ENCODE results near the gene PGC.
A peak's percentile ranks its signal among the peaks of the same experiment; 100 is the strongest.

Gene PGC

DNA sequence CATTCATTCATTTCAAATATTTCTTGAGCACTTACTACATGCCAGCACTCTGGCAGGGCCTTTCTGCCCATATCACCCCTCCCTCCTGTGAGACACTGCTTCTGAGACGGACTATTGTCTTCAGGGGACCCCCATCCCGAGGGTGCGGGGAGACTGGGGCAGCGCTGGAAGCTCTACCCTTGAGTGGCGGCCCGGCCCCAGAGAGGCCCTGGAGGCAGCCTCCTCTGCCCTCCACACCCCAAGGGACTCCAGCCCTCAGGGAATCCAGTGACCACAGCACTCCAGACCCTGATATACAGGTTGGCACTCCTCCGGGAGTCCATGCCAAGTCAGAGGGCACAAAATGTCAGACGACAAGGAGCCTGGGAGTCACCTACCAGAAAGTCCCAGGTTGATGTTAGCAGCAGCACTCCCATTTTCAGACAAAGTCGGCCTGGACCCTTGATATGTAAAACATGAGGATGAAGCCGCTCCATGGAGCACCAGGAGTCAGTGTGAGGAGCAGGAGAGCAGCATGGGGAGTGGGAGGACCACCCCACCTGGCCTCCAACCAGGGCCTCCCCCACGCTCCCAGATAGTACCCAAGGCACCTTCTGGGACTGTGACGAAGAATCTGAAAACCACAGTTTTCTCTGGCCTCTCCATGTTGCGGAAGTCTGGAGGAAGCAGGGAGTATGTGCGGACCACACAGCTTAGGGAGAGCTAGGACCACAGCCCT is 32.5 kb downstream of the PGC start:
- Histone ChIP-seq H3K27me3 (ENCODE audit: control insufficient read depth in 1 of 2, insufficient read depth in 2 of 2, low read length in 2 of 2) (no peaks in the 10 kb centered on the region), H3K27ac (ENCODE audit: low read depth, low read length) (no peak overlapping the region), H3K36me3 (ENCODE audit: insufficient read depth, low read length) (no peaks in the 10 kb centered on the region), H3K4me3 (ENCODE audit: low read depth in 1 of 2, low read length in 2 of 2) (no peak overlapping the region), H3K4me1 (ENCODE audit: insufficient read depth, low read length) (peaks cover 69% of the 10 kb centered on the region), H3K9ac (ENCODE audit: low read length) (no peak overlapping the region), H3K9me3 (ENCODE audit: low read length) (no peaks in the 10 kb centered on the region)

GRCh38 chr6:41713650-41714291 is 33.4 kb downstream of the PGC start:
- H3K9ac ChIP-seq (ENCODE audit: low read length) = no peak overlapping the region

GRCh38 chr6:41713159-41713649 is 34.0 kb downstream of the PGC start:
- Histone ChIP-seq H3K4me3 (ENCODE audit: low read depth in 1 of 2, low read length in 2 of 2) (no peak overlapping the region), H3K27ac (ENCODE audit: low read depth, low read length) (peak overlapping the region; percentile 38), H3K9me3 (ENCODE audit: low read length) (no peaks in the 10 kb centered on the region), H3K27me3 (ENCODE audit: control insufficient read depth in 1 of 2, insufficient read depth in 2 of 2, low read length in 2 of 2) (no peaks in the 10 kb centered on the region), H3K4me1 (ENCODE audit: insufficient read depth, low read length) (peaks cover 75% of the 10 kb centered on the region), H3K36me3 (ENCODE audit: insufficient read depth, low read length) (no peaks in the 10 kb centered on the region), H3K9ac (ENCODE audit: low read length) (no peak overlapping the region)

More at GRCh38 chr6:41713650-41714291, 33.4 kb downstream of the PGC start:
- H3K27ac ChIP-seq (ENCODE audit: low read depth, low read length) = no peak overlapping the region
- H3K27me3 ChIP-seq (ENCODE audit: control insufficient read depth in 1 of 2, insufficient read depth in 2 of 2, low read length in 2 of 2) = no peaks in the 10 kb centered on the region
- no peak overlapping the region for H3K4me3 ChIP-seq (ENCODE audit: low read depth in 1 of 2, low read length in 2 of 2)
- H3K9me3 ChIP-seq (ENCODE audit: low read length) = no peaks in the 10 kb centered on the region
- H3K36me3 ChIP-seq (ENCODE audit: insufficient read depth, low read length) = no peaks in the 10 kb centered on the region
- peaks cover 70% of the 10 kb centered on the region for H3K4me1 ChIP-seq (ENCODE audit: insufficient read depth, low read length)

GRCh38 chr6:41712651-41713103 is 34.5 kb downstream of the PGC start:
- H3K27me3 ChIP-seq (ENCODE audit: control insufficient read depth in 1 of 2, insufficient read depth in 2 of 2, low read length in 2 of 2) = no peaks in the 10 kb centered on the region
- H3K4me3 ChIP-seq (ENCODE audit: low read depth in 1 of 2, low read length in 2 of 2) = no peak overlapping the region
- H3K4me1 ChIP-seq (ENCODE audit: insufficient read depth, low read length) = peaks cover 77% of the 10 kb centered on the region
- H3K27ac ChIP-seq (ENCODE audit: low read depth, low read length) = peak overlapping the region; percentile 38
- H3K9me3 ChIP-seq (ENCODE audit: low read length) = no peaks in the 10 kb centered on the region
- H3K9ac ChIP-seq (ENCODE audit: low read length) = no peak overlapping the region
- H3K36me3 ChIP-seq (ENCODE audit: insufficient read depth, low read length) = no peaks in the 10 kb centered on the region

DNA sequence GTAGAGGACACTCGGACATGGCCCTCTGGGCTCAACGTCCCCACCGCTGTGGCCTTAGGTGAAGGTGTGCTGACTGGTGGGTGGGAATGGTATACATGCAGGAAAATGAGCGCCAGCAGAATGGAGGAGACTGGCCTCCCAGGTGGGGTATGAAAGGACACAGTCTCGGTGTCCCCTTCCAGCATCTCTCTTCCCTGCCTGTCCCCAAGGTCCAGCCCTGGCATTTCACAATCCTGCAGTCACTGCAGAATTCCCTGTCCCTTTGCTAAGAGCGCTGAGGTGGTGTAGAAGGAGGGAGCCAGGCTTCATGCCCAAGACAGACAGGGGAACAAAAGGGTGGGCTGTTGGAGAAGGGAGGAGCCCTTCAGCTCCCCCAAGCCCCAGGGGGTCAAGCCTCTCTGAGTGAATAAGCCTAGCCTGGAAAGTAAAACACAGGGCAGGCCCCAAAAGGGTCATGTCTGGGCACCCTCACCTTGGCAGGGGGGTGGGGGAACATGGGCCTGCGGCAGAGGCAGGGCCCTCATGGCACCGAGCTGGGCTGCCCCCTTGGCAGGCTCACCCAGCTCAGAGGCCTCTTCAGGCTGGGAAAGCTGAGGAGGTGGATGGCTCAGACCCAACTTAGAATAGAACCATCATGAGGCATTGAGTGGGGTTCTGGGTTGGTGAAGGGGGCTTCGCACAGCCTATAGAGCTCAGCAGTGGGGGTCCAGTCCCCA is 35.7 kb downstream of the PGC start:
- H3K27me3 ChIP-seq (ENCODE audit: control insufficient read depth in 1 of 2, insufficient read depth in 2 of 2, low read length in 2 of 2) = no peaks in the 10 kb centered on the region
- H3K9me3 ChIP-seq (ENCODE audit: low read length) = no peaks in the 10 kb centered on the region
- peak overlapping the region; percentile 38 for H3K27ac ChIP-seq (ENCODE audit: low read depth, low read length)
- H3K36me3 ChIP-seq (ENCODE audit: insufficient read depth, low read length) = no peaks in the 10 kb centered on the region
- H3K4me1 ChIP-seq (ENCODE audit: insufficient read depth, low read length) = peaks cover 76% of the 10 kb centered on the region
- H3K9ac ChIP-seq (ENCODE audit: low read length) = peak overlapping the region; percentile 17
- H3K4me3 ChIP-seq (ENCODE audit: low read depth in 1 of 2, low read length in 2 of 2) = no peak overlapping the region

DNA sequence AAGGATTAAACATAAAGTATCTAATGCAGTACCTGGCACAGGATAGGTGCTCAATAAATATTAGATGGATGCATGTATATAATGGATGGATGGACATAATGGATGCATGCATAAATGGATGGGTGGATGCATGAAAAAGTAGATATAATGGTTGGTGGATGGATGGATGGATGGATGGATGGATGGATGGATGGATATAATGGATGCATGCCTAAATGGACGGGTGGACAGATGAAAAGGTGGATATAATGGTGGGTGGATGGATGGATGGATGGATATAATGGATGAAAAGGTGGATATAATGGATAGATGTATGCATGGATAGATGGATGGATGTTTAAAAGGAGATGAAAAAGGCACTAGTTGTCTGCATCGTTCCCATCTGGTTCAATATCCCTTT is 37.8 kb downstream of the PGC start:
- Histone ChIP-seq H3K4me1 (ENCODE audit: insufficient read depth, low read length) (peaks cover 85% of the 10 kb centered on the region), H3K36me3 (ENCODE audit: insufficient read depth, low read length) (no peaks in the 10 kb centered on the region), H3K27ac (ENCODE audit: low read depth, low read length) (no peak overlapping the region), H3K4me3 (ENCODE audit: low read depth in 1 of 2, low read length in 2 of 2) (no peak overlapping the region), H3K27me3 (ENCODE audit: control insufficient read depth in 1 of 2, insufficient read depth in 2 of 2, low read length in 2 of 2) (no peaks in the 10 kb centered on the region), H3K9me3 (ENCODE audit: low read length) (no peaks in the 10 kb centered on the region), H3K9ac (ENCODE audit: low read length) (no peak overlapping the region)

DNA sequence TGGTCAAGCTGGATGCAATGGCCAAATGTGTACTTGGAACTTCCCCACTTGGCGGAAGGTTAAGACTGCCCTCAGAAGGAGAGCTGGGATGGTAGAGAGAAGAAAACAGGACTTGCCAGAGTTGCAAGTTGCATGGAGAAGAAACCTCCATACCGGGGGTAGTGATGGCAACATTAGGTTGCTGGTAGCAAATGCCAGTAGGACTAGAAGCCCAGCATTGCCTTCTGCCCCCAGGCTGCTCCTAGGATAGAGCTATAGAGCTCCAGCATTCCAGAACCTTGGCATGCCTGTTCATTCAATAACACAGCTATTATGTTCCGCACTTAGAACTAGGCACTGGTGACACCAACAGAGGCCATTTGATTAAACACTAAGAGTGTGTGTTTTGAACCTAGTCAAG is 38.3 kb downstream of the PGC start:
- no peaks in the 10 kb centered on the region for H3K9me3 ChIP-seq (ENCODE audit: low read length)
- no peaks in the 10 kb centered on the region for H3K36me3 ChIP-seq (ENCODE audit: insufficient read depth, low read length)
- H3K27me3 ChIP-seq (ENCODE audit: control insufficient read depth in 1 of 2, insufficient read depth in 2 of 2, low read length in 2 of 2) = no peaks in the 10 kb centered on the region
- no peak overlapping the region for H3K27ac ChIP-seq (ENCODE audit: low read depth, low read length)
- H3K9ac ChIP-seq (ENCODE audit: low read length) = no peak overlapping the region
- peaks cover 85% of the 10 kb centered on the region for H3K4me1 ChIP-seq (ENCODE audit: insufficient read depth, low read length)
- H3K4me3 ChIP-seq (ENCODE audit: low read depth in 1 of 2, low read length in 2 of 2) = no peak overlapping the region

DNA sequence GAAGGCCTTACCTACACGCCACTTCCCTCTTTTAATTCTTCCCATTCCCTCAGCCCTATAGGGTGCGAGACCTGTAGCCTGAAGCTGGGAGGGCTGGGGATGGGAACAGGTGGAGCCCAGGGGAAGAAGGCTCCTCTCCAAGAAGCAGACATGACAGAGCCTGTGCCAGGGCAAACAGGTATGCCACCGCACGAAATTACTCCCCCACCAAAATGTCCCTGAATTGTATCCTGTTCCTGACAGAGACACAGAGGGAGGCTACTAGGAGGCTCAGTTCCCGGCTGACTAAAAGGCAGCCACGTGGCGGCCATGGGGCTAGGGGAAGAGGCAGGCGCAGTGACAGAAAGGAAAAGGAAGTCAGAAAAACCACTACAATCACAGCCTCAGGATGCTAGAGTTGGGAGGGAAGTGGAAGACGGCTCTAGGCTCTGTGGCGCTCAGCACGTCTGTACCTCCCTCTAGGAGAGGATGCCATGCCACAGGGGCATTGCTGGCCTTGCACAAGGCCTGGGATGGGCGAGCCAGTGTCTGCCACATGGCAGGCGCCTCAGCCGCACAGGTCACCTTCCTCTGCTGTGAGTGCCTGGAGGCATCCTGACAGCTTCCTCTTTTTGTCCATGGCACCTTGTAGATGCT is 39.5 kb downstream of the PGC start:
- no peaks in the 10 kb centered on the region for H3K36me3 ChIP-seq (ENCODE audit: insufficient read depth, low read length)
- no peak overlapping the region for H3K27ac ChIP-seq (ENCODE audit: low read depth, low read length)
- H3K9ac ChIP-seq (ENCODE audit: low read length) = no peak overlapping the region
- no peaks in the 10 kb centered on the region for H3K9me3 ChIP-seq (ENCODE audit: low read length)
- H3K27me3 ChIP-seq (ENCODE audit: control insufficient read depth in 1 of 2, insufficient read depth in 2 of 2, low read length in 2 of 2) = no peaks in the 10 kb centered on the region
- peaks cover 84% of the 10 kb centered on the region for H3K4me1 ChIP-seq (ENCODE audit: insufficient read depth, low read length)
- no peak overlapping the region for H3K4me3 ChIP-seq (ENCODE audit: low read depth in 1 of 2, low read length in 2 of 2)

- no peaks in the 10 kb centered on the region for H3K36me3 ChIP-seq (ENCODE audit: insufficient read depth, low read length)
- no peaks in the 10 kb centered on the region for H3K27me3 ChIP-seq (ENCODE audit: control insufficient read depth in 1 of 2, insufficient read depth in 2 of 2, low read length in 2 of 2)
- peak overlapping the region; percentile 27 for H3K9ac ChIP-seq (ENCODE audit: low read length)
- no peaks in the 10 kb centered on the region for H3K9me3 ChIP-seq (ENCODE audit: low read length)
- H3K4me1 ChIP-seq (ENCODE audit: insufficient read depth, low read length) = peaks cover 84% of the 10 kb centered on the region
- no peak overlapping the region for H3K4me3 ChIP-seq (ENCODE audit: low read depth in 1 of 2, low read length in 2 of 2)
- H3K27ac ChIP-seq (ENCODE audit: low read depth, low read length) = peak overlapping the region; percentile 35
Observed at GRCh38 chr6:41706876-41707564, 40.2 kb downstream of the PGC start.

GRCh38 chr6:41705996-41706835 is 41.0 kb downstream of the PGC start:
- H3K4me1 ChIP-seq (ENCODE audit: insufficient read depth, low read length) = peaks cover 76% of the 10 kb centered on the region
- H3K27me3 ChIP-seq (ENCODE audit: control insufficient read depth in 1 of 2, insufficient read depth in 2 of 2, low read length in 2 of 2) = no peaks in the 10 kb centered on the region
- H3K4me3 ChIP-seq (ENCODE audit: low read depth in 1 of 2, low read length in 2 of 2) = peak overlapping the region in 1 of 2 donors; percentile 28
- H3K9ac ChIP-seq (ENCODE audit: low read length) = peak overlapping the region; percentile 60
- no peaks in the 10 kb centered on the region for H3K36me3 ChIP-seq (ENCODE audit: insufficient read depth, low read length)
- no peaks in the 10 kb centered on the region for H3K9me3 ChIP-seq (ENCODE audit: low read length)
- H3K27ac ChIP-seq (ENCODE audit: low read depth, low read length) = peak overlapping the region; percentile 89
